HL-60/S4 treated with retinoic acid at 250 ng/mL for 4 days and 3 days (cell line): Measurements from ENCODE around the gene TJP2.
"Not testable (repeated sequence)": the region's sequence is repeated elsewhere in the genome, so short reads cannot be mapped to it uniquely, and the experiment has no call there.

Experiments
- in situ Hi-C: fragments of 300-500 bp; cut with MboI; formaldehyde crosslinking; loops from 2 replicates; pipeline ENCODE4 v1.7.0; 2022; ENCODE audit warnings: low sequenced_read_pairs

TJP2 gene

GRCh38 chr9:69157751-69158466 is 16.2 kb upstream of the TJP2 start:
- in situ Hi-C loops, result no loop called here

- in situ Hi-C loops, result no loop called here
Measured at GRCh38 chr9:69158471-69158870, 15.6 kb upstream of the TJP2 start.

GRCh38 chr9:69164573-69164972 is 9.5 kb upstream of the TJP2 start:
- in situ Hi-C loops, result not testable (repeated sequence)

DNA sequence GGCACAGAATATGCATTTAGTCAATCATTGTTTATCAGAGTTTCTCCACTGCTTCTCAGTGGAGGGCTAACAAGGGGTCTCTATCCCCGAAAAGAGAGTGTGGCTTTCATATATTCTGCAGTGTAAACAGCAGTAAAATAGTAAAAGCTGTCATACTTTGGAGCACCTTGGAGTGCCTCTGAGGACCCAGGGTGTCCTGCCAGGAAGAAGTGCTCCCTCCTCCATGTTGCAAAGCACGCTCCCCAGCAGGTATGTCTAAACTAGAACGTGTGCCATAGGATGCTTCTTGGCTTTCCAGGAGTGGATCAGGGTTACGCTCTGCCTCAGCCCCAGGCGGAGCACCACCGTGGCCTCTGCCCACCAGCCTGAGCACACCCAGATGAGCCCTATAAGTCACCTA is 8.5 kb upstream of the TJP2 start:
- in situ Hi-C loops, result no loop called here

DNA sequence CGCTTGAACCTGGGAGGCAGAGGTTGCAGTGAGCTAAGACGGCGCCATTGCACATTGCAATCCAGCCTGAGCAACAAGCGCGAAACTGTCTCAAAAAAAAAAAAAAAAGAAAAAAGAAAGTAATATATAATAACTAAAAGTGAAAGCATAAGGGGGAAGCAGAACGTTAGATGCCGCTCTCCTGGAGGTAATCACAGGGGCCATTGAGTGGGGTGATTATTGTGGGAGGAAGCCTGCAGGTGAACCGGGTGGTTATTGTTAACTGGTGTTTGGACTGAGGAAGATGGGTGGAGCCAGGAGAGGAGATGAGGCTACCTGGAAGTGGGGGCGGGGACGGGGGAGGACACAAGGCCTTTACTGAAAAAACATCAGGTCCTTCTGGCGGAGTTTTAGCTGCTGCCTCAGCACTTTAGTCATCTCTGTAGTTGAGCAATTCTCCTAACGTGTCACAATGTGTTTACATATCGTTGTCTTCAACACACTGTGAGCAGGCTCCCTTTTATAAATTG is 5.3 kb upstream of the TJP2 start:
- in situ Hi-C loops, result no loop called here

DNA sequence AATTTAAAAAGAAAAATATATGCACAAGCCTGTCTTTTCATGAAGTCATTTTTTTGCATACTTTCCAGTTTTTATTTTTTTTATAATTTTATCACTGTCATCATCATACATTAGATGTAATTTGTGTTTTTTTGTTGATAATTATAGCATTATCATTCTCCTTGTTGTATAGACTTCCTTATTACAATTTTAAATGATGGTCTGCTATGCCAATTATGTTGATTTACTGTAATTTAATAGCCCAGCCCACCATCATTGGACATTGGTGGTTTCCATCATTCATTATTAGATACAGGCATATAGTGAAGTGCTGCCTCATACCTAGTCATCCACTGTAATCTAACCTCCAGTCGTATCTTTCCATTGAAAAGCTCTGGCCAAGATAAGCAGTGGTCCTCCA is 3.8 kb upstream of the TJP2 start:
- in situ Hi-C loops, result no loop called here

DNA sequence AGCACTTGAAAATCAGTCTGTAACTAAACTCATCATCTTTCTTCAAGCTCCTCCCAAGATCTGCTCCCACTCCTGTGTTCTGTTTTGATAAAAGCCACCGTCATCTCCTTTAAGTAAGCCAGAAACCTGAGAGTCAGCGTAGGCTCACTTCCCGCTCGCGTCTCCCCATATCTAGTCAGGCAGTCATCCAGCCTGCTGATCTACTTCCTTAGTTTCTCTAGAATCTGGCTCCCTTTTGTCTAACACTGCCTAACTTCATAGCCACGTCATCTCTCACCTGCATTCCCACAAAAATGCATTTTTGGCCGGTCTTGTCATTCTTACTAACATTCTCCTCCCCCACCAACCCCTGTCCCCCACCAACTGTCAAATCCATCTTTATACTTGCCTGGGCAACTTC is 3.0 kb upstream of the TJP2 start:
- in situ Hi-C loops, result no loop called here

- in situ Hi-C loops, result no loop called here
Measured at GRCh38 chr9:69171517-69171916, 2.6 kb upstream of the TJP2 start.

- in situ Hi-C loops, result no loop called here
Measured at GRCh38 chr9:69172895-69173294, 1.2 kb upstream of the TJP2 start.

DNA sequence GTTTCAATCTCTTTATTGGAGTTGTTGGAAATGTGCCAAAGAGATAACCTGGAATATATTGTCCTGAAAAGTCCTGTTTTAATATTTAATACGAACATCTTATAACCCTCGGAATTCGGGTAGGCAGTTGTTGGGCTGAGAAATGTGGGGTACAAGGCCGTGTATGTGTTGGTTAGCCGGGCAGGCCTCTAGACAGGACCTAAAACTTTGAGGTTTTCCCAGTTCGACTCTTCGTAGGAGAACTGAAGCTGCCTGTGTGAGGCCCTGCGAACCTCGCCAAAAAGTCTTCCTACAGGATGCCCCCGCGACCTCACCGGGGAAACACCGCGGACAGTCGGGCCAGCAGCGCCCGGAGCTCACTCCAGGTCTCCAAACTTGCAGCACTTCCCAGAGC is 583 bp upstream of the TJP2 start:
- in situ Hi-C loops, result no loop called here

GRCh38 chr9:69174616-69175463 is 763 bp downstream of the TJP2 start:
- in situ Hi-C loops, result no loop called here

DNA sequence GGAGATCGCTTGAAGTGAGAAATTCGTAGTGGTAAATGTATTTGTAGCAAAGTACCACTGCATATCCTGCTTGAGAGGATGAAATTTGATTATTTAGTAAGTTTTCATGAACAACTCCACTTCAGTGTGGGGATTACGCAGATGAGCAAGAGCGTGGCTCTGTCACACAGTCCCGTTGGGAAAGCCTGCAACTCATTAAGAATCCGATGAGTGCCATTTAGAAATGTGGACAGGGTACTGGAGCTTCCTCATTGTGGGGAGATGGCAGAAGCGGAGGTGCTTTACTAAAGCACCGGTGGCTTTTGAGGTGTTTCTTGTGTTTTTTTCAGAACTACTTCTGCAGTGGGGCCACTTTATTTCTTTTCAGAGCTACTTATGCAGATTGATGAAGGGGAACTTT is 1.4 kb downstream of the TJP2 start:
- in situ Hi-C loops, result no loop called here

DNA sequence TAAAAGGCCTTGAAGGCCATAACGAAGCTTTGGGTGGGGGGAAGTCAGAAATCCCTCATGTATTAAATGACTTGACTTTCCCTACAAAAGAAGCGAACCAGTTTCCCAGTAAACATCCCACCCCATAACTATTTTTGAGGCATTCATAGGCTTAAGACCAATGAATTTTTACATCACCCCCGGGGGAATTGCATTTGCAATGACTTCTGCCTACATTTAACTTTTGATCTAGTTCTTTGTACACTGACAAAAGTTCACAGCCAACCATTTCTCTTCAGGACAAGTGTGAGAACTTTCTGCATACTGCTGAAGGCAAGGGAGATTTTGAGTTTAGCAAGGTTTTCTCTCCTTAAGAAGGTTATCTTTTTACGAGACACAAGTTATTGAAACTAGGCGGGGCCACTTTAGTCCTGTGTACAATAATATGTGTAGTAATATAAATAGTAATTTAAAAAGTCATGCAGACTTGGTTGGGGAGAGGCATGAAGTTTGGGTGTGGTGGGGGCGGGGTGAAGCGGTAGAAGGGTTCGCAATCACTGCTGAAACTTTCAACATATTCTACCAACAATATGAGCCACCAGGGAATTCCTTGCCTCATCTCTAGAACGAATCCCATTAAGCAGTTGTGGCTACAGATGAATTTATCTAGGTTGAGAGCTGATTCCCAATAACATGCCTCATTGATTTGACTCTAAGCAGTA is 2.5 kb downstream of the TJP2 start:
- in situ Hi-C loops, result no loop called here

DNA sequence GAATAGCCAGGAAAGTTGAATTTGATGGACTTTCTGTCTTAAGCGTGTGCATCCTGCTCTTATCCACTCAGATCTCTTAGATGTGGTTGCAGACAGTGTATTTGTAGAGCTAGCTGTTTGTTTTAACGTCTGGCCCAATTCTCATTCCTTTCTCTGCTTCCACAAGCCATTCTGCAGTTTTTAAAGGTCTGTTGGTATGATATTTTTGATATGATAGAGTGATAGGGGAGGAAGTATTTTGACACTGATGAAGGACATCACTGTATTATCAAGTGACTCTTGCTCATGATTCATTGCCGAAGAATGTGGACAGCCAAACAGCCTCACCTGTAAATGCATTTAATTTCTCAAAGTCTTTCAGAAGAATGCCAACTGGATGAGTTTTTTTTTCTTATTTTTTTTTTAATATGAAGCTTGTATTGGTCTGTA is 4.5 kb downstream of the TJP2 start:
- in situ Hi-C loops, result no loop called here

DNA sequence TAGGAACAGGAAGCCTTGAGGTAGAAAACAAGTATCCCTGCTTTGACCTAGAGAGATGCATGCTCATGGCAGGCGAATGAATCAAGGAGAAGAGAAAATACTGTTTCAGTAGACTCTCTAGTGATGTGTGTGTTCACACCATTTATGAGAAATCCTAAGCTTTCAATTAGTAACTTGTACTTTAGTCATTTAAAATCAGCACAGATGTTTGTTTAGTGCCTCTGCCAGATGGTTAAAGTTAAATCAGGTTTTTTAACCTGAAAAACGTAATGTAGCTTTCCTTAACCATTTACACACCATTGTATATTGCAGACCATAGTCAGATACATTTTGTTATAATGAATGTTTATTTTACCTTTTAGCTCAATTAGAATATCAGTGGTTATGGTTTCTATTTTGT is 5.0 kb downstream of the TJP2 start:
- in situ Hi-C loops, result no loop called here

DNA sequence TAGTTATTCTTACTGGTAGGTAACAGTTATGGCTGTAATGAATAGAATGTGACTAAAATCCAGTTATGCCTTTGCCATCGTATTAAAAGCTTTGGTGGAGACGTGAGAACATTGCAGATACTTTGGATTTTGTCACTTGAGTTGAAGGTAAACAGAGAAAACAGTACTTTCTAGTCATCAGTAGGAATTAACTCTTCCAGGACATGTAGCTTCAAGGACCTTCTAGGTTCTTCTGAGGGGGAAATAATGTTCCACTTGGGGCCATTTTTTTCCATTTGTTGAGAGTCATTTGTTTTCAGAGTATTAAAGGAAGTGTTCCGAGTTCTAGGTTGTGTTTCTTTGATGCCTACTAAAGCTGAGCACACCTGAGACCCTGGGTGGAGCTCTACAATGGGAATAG is 6.1 kb downstream of the TJP2 start:
- in situ Hi-C loops, result no loop called here

DNA sequence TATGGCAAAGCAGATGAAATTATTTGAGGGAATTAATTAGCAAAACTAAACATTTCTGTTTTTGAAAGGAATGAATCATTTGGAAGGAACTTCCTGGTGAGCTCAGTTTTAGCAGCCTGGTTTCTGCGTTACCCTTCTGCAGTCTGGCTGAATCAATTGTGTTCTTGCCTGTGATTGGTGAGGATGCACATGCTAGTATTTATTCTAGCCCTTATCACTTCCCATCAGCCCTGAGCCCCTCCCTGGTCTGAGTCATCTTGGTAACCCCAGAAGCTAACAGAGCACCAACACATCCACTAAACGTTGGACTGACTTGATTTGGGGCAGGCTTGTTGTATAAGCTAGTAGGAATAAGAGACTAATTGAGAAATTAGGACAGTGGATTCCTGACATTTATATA is 6.6 kb downstream of the TJP2 start:
- in situ Hi-C loops, result no loop called here

- in situ Hi-C loops, result no loop called here
Measured at GRCh38 chr9:69181908-69182353, 7.9 kb downstream of the TJP2 start.

DNA sequence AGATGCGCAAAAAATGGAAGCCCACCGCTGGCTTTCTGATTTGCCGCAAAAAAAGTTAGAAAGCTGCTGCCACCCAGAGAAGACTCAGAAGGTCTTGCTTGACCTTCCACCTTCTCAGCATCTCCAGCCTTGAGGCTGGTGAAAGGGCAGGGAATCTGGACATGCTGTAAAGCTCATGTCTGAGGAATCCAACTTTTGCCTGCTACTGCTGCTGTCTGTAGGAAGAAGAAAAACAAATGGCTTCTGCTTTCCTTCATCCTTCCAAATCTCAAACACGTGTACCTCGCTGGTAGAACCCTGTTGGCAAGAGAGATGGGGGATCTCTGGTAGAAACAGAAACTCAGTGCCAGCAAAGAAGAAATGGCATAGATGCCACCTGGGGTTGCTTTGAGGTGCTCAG is 10.2 kb downstream of the TJP2 start:
- in situ Hi-C loops, result no loop called here

- in situ Hi-C loops, result no loop called here
Measured at GRCh38 chr9:69186841-69187611, 12.9 kb downstream of the TJP2 start.

DNA sequence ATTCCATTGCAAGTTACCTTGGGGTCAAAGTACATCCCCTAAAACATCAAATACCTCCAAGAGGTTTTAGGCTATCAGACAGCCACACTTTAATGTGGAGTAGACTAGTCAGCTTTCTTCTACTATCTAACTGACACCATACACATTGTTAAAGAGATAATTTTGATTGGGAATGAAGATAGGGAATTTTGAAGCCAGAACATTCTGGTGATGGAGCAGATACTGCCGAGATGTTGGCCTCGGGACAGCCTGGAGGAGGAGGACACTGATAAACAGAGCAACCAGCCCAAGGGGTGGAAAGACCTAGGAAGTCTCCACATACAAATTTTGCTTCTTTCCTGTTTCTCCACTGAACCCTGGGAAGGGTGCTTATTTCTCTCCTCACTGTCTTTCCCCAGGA is 14.9 kb downstream of the TJP2 start:
- in situ Hi-C loops, result no loop called here
